ENCODE measurements around the gene ZNF79.

Gene ZNF79

GRCh38 chr9:127417131-127418036 is 6.8 kb upstream of the ZNF79 start:
- H3K4me3 ChIP-seq (ENCODE audit: low read length) = no peak overlapping the region
- no peak for DNase-seq (ENCODE audit: low read depth)
- TF ChIP-seq CTCF (conservative IDR thresholded peaks at IDR 0.05; ENCODE audit: low read depth, low read length) = no peak

DNA sequence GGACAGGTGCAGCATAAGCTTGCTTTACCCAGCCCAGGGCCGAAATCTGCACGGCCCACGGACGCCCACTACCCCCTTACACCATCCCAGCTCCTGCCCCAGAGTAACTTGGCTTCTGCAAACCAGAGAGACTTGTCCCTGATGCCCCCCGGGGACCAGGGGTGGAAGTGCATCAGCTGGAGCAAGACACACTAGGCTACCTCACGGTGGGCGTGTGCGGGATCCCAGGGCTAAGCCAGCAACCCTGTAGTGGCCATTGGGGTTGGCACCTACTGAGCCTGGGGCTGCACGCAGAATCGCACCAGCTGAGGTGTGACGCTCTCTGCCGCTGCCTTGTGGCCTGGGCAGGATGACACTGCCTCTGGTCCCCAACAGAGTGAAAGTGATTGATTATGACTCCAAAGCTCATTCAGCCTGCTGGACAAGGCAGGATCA is 6.1 kb upstream of the ZNF79 start:
- DNase-seq (ENCODE audit: low read depth) = no peak
- TF ChIP-seq CTCF (conservative IDR thresholded peaks at IDR 0.05; ENCODE audit: low read depth, low read length) = peak; percentile 44
- no peak overlapping the region for H3K4me3 ChIP-seq (ENCODE audit: low read length)

- TF ChIP-seq CTCF (conservative IDR thresholded peaks at IDR 0.05; ENCODE audit: low read depth, low read length) = no peak
- no peak for DNase-seq (ENCODE audit: low read depth)
- no peak overlapping the region for H3K4me3 ChIP-seq (ENCODE audit: low read length)
Observed at GRCh38 chr9:127419348-127419747, 4.8 kb upstream of the ZNF79 start.

GRCh38 chr9:127421057-127421456 is 3.1 kb upstream of the ZNF79 start:
- no peak for DNase-seq (ENCODE audit: low read depth)
- H3K4me3 ChIP-seq (ENCODE audit: low read length) = no peak overlapping the region
- TF ChIP-seq CTCF (conservative IDR thresholded peaks at IDR 0.05; ENCODE audit: low read depth, low read length) = no peak

DNA sequence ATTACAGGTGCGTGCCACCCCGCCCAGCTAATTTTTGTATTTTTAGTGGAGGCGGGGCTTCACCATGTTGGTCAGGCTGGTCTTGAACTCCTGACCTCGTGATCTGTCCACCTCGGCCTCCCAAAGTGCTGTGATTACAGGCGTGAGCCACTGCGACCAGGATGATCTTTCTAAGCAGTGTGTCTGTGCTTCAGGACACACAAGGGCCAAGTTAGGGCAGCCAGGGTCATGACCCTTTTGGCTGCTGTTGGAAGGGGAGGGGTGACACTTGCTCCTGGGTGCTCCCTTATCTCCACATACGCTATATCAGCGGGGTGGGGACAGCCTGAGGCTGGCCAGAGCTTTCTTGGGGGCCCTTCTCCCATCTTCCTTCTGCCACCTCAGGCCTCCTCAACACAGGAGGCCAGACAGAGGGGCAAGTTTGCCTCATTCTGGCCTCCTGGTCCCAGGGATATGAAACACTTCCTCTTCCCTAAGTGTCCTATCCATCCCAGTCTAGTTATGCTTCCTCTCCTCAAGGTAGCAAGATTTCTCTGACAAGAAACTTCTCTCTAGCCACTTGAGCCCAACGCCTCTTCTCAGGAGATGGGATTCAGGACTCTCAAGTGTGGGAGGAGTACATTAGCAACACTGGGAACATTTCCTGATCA is 1.9 kb upstream of the ZNF79 start:
- H3K4me3 ChIP-seq (ENCODE audit: low read length) = no peak overlapping the region
- TF ChIP-seq CTCF (conservative IDR thresholded peaks at IDR 0.05; ENCODE audit: low read depth, low read length) = no peak
- DNase-seq (ENCODE audit: low read depth) = no peak

DNA sequence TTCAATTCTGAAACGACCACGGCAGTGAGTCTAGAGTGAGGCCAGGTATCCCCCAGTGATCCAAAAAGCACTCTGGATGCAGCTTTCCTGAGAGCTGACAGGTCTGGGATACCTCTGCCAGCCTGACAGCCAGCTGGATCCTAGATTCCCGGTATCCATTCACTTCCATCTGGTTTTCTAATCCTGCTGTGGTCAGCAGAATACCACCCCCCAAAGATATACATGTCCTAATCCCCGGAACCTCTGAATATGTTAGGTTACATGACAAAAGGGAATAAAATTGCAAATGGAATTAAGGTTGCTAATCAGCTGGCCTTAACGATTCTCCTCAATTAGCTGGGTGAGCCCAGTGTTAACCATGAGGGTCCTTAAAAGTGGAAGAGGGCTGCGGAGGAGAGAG is 1.4 kb upstream of the ZNF79 start:
- peak overlapping the region; percentile 98 for H3K4me3 ChIP-seq (ENCODE audit: low read length)
- no peak for TF ChIP-seq CTCF (conservative IDR thresholded peaks at IDR 0.05; ENCODE audit: low read depth, low read length)
- DNase-seq (ENCODE audit: low read depth) = no peak

Data from retinal pigment epithelial cell (primary cell).